Measurements from ENCODE around the gene WDR81. TPM values are rescaled to one million over a fixed set of nuclear protein-coding genes. Genes with fewer than 3 reads are reported as not detected.

The WDR81 gene
- total RNA-seq: 16.1 and 17.2 TPM in 2 replicates

DNA sequence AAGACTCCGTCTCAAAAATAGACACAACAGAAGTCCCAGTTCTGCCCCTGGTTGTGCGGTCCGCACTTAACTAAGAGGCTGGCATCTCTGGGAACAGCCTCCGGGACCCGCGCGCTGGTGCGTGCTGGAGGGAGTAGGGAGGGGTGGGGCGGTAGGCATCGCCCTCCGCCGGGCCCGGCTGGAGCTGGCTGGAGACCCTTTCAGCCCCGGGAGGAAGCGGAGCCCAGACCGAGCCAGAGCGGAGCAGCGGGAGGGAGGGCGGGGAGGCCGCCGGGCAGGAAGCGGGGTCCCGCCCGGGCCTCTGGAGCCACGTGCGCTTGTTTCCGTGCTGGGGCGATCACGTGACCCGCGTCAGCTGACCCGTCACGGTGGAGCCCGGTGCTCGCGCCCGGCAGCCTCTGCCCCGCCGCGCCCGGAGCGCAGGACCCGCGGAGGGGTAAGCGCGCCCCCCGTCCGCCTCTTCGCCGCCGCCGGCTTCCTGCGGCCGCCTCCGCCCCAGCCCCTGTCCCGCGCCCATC is at the start of gene WDR81:
Gene WDR81 (plus strand): TSS at position 354 of the 518 bp plus-strand sequence. CDS start 256 bp downstream, outside the sequence.

GRCh38 chr17:1684378-1685189 is 39.9 kb upstream of the WDR81 start, which contains the start of gene PRPF8:
Gene PRPF8 (minus strand): TSS chr17:1684867. CDS start chr17:1684571, 296 bp downstream.

GRCh38 chr17:1709971-1710806 is 14.3 kb upstream of the WDR81 start, which contains the start of gene TLCD2:
Gene TLCD2 (minus strand): TSS chr17:1710377. CDS start chr17:1710242, 135 bp downstream.

DNA sequence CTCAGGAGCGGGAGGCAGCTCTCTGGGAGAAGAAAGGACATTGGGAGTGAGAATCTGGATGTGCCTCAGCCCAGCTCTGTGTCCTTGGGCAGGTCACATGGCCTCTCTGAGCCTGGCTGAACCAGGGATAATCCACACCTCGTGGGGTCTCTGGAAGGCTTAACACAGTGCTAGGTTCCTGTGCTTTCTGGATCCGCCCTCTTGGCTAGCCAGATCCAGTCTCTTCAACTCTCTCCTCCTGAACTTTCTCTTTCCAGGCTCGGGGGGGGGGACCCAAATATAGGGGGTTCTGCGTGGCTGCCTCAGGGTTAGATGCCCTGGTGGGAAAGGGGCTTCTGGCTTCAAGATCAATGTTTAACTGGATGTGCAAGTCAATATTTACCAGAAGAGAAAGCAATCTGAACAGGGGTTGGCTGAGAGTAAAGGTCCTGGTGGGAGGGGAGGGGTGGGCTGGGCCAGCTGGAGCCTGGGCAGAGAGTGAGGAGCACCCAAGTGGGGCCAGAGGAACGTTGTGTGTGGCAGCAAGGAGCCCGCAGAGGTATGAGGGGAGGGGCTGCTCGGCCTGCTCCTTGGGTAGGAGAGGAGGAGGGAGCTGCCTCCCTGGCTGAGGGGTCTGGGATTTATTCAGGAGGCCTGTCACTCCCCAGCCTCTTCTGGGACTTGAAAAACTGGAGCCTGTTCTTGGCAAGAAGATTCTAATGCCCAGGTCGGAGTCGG is 18.0 kb downstream of the WDR81 start, which contains the start of gene SERPINF2:
Gene SERPINF2 (plus strand): TSS at position 501 of the 717 bp plus-strand sequence. CDS start 2,125 bp downstream, outside the sequence.

Other genes starting within 250 kb of the WDR81 start
- 133 and 134 TPM in 2 replicates for gene MYO1C, start 232.0 kb upstream of the WDR81 start, total RNA-seq
- 23.2 and 45.3 TPM in 2 replicates for gene INPP5K, start 208.1 kb upstream of the WDR81 start, total RNA-seq
- gene PITPNA, start 161.9 kb upstream of the WDR81 start, total RNA-seq: 25.3 and 29.5 TPM in 2 replicates
- gene SLC43A2, start 95.9 kb upstream of the WDR81 start, total RNA-seq: 11.6 and 26.1 TPM in 2 replicates
- gene SCARF1, start 79.0 kb upstream of the WDR81 start, total RNA-seq: 0.54 and 3.1 TPM in 2 replicates
- 9.7 and 12.2 TPM in 2 replicates for gene RILP, start 74.8 kb upstream of the WDR81 start, total RNA-seq
- gene PRPF8, start 39.8 kb upstream of the WDR81 start, total RNA-seq: 90.6 and 116 TPM in 2 replicates
- gene TLCD2, start 14.3 kb upstream of the WDR81 start, total RNA-seq: 2.3 and 3.1 TPM in 2 replicates
- gene SERPINF2, start 18.2 kb downstream of the WDR81 start, total RNA-seq: 0.65 TPM in 1 of 2 replicates, not detected in the other
- 424 and 472 TPM in 2 replicates for gene SERPINF1, start 37.4 kb downstream of the WDR81 start, total RNA-seq
- 4.3 and 6.6 TPM in 2 replicates for gene SMYD4, start 105.2 kb downstream of the WDR81 start, total RNA-seq
- 12.3 and 46.8 TPM in 2 replicates for gene RPA1, start 105.3 kb downstream of the WDR81 start, total RNA-seq

All from cardiac atrium fibroblast (primary cell).